Measurements from ENCODE around the gene MED13L. TPM values are rescaled to one million over a fixed set of nuclear protein-coding genes. Genes with fewer than 3 reads are reported as not detected.

MED13L gene
- total RNA-seq, 1 donor from 2014 or later = 89.0 TPM

DNA sequence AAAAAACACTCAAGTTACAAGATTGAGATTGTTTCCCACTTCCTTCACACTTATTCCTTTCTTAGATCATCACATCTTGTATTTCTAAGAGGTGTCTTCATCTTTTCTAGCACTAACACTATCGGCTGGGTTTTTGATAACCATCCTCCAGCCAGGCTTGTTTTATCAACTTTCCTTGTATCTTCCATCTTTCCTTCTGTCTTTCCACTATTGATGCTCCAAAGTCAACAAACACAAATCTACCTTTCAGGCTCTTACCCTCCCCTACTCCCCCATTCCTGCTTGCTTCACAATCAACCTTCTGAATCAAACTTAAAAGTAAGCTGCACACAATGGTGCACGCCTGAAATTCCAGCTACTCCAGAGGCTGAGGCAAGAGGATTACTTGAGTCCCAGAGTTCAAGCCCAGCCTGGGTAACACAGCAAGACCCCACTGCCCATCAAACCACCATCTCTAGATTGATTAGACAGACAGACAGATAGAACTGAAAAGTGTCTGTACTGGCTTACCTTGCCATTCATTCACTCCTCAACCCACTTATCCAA lies 12.9 kb downstream of the MED13L start:
- Mint-ChIP-seq H3K27ac (ENCODE audit: unreplicated experiment) (no peak overlapping the region), H3K36me3 (ENCODE audit: low read depth) (no peaks in the 10 kb centered on the region), H3K9me3 (no peaks in the 10 kb centered on the region), H3K4me1 (peaks cover 21% of the 10 kb centered on the region), H3K4me3 (no peak overlapping the region), H3K27me3 (ENCODE audit: low read depth) (no peaks in the 10 kb centered on the region)
- TF ChIP-seq, protein P1, sequence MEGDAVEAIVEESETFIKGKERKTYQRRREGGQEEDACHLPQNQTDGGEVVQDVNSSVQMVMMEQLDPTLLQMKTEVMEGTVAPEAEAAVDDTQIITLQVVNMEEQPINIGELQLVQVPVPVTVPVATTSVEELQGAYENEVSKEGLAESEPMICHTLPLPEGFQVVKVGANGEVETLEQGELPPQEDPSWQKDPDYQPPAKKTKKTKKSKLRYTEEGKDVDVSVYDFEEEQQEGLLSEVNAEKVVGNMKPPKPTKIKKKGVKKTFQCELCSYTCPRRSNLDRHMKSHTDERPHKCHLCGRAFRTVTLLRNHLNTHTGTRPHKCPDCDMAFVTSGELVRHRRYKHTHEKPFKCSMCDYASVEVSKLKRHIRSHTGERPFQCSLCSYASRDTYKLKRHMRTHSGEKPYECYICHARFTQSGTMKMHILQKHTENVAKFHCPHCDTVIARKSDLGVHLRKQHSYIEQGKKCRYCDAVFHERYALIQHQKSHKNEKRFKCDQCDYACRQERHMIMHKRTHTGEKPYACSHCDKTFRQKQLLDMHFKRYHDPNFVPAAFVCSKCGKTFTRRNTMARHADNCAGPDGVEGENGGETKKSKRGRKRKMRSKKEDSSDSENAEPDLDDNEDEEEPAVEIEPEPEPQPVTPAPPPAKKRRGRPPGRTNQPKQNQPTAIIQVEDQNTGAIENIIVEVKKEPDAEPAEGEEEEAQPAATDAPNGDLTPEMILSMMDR (conservative IDR thresholded peaks at IDR 0.05) = no peak
- DNase-seq (ENCODE audit: low read depth, low spot score) = no peak

DNA sequence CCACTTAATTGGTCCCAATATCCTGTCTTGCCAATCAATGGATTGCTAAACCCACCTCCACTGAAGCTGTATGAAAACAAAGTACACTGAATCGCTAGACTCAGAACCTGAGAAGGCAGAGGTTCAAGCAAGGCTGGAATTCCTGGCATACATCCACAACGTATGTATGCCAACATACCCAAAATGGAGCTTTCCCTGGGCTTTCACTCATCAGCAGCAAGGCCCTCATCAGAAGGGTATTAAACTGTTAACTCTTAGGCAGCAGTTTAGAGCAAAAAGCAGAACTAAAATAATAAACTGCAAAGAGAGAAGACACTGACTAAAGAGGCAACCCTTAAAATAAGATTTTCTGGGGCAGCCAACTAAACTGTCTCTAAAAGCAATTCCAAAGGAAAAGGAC lies 13.6 kb downstream of the MED13L start:
- H3K27ac Mint-ChIP-seq (ENCODE audit: unreplicated experiment) = no peak overlapping the region
- TF ChIP-seq, protein P1 (conservative IDR thresholded peaks at IDR 0.05) = no peak
- peaks cover 21% of the 10 kb centered on the region for H3K4me1 Mint-ChIP-seq

DNA sequence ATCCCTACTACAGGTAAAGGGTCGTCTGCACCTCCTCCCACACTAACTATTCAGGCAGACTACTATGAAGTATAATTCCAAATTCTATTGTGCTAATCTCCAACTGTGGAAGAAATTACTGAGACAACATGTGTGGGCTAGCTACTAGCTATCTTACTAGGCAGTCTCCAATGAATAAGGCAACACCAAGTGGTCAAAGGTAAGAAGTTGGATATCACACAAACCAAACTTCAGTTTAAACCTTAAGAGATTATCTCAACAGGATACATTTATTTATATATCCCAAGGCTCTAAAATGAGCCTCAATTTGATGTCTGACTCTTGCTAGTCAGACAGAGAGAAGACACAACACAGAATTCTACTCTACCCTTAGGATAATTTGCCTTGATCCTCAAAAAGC lies 14.1 kb downstream of the MED13L start:
- TF ChIP-seq, protein P1 (conservative IDR thresholded peaks at IDR 0.05) = no peak
- Mint-ChIP-seq H3K36me3 (ENCODE audit: low read depth) (no peaks in the 10 kb centered on the region), H3K9me3 (no peaks in the 10 kb centered on the region), H3K4me3 (no peak overlapping the region), H3K4me1 (peaks cover 21% of the 10 kb centered on the region), H3K27ac (ENCODE audit: unreplicated experiment) (no peak overlapping the region), H3K27me3 (ENCODE audit: low read depth) (no peaks in the 10 kb centered on the region)
- DNase-seq (ENCODE audit: low read depth, low spot score) = no peak

More for the DNA sequence above, 13.6 kb downstream of the MED13L start:
- Mint-ChIP-seq H3K4me3 (no peak overlapping the region), H3K9me3 (no peaks in the 10 kb centered on the region), H3K36me3 (ENCODE audit: low read depth) (no peaks in the 10 kb centered on the region), H3K27me3 (ENCODE audit: low read depth) (no peaks in the 10 kb centered on the region)
- DNase-seq (ENCODE audit: low read depth, low spot score) = no peak

DNA sequence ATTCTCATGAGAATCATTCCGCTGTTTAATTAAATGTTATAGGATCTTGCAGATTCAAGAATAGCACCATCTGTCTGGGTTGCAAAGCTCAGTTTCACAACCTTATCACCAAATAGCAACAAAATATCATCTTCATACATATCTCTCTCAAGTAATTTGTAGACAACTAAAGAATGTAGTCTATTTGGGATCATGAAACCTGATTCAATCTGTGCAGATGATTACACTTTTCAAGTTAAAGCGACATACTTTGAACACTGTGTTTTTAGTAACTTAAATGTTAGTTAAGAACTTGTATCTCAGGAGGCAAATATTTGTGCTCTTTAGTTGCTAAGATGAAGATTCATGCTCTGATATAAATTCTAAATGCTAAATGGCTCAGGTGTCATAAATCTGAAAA lies 14.8 kb downstream of the MED13L start:
- peaks cover 24% of the 10 kb centered on the region for H3K4me1 Mint-ChIP-seq
- no peak for DNase-seq (ENCODE audit: low read depth, low spot score)
- H3K4me3 Mint-ChIP-seq = no peak overlapping the region
- no peaks in the 10 kb centered on the region for H3K27me3 Mint-ChIP-seq (ENCODE audit: low read depth)
- TF ChIP-seq, protein P1 (conservative IDR thresholded peaks at IDR 0.05) = no peak
- no peak overlapping the region for H3K27ac Mint-ChIP-seq (ENCODE audit: unreplicated experiment)
- H3K9me3 Mint-ChIP-seq = no peaks in the 10 kb centered on the region
- H3K36me3 Mint-ChIP-seq (ENCODE audit: low read depth) = no peaks in the 10 kb centered on the region

DNA sequence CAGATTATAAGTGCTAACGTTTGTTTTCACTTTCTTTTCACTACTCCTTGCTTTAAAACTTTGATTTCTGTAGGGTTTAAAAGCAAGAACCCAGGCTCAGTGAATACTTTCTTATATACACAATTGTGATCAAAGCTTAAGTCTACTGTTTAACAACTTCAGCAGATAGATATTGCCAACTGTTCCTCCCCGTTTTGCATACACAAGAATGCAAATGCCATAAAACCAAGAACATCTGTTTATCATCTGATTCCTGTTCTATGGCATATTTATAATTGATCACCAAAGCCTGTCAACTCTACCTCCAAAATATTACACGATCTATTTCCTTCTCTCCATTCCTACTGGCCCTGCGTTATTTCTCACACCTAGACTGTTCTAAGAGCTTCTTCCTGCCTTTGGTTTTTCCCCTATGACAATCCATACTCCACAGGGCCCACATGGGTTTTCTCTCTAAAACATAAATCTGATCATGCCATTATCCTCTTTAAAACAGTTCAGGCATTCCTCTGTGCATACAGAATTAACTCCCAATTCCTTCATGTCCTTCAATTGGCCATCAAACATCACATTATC lies 15.9 kb downstream of the MED13L start:
- Mint-ChIP-seq H3K27ac (ENCODE audit: unreplicated experiment) (no peak overlapping the region), H3K4me1 (peaks cover 31% of the 10 kb centered on the region)
- TF ChIP-seq, protein P1 (conservative IDR thresholded peaks at IDR 0.05) = no peak

More for the DNA sequence above, 15.9 kb downstream of the MED13L start:
- H3K27me3 Mint-ChIP-seq (ENCODE audit: low read depth) = no peaks in the 10 kb centered on the region
- no peaks in the 10 kb centered on the region for H3K36me3 Mint-ChIP-seq (ENCODE audit: low read depth)
- no peaks in the 10 kb centered on the region for H3K9me3 Mint-ChIP-seq
- H3K4me3 Mint-ChIP-seq = no peak overlapping the region
- no peak for DNase-seq (ENCODE audit: low read depth, low spot score)

Measured in neural crest cell (in vitro differentiated cells).